MM.1S (cell line): ENCODE measurements around the gene CHRM4.

Experiments used
- DNase-seq: peaks from one replicate; pipeline ENCODE4 v3.0.0-alpha.2; 2015
- H2AFZ ChIP-seq: fragments of 300-600 bp; sonication (generic); 2 replicates; pipeline ENCODE4 v1.6.0; 2016; ENCODE audit warnings: antibody characterized with exemption, low read length
- H3F3A ChIP-seq: fragments of 300-600 bp; sonication (generic); 2 replicates; pipeline ENCODE4 v1.6.1; 2016; ENCODE audit warnings: mild to moderate bottlenecking, antibody characterized with exemption, low read length, moderate library complexity, mixed read lengths; ENCODE audit not compliant: insufficient read depth
- H3K27ac ChIP-seq: fragments of 300-600 bp; sonication (generic); 2 replicates; pipeline ENCODE4 v1.5.1; 2016; ENCODE audit warnings: mild to moderate bottlenecking, low read length
- H3K27me3 ChIP-seq: fragments of 300-600 bp; sonication (generic); replicated peaks from 2 replicates; pipeline ENCODE4 v1.6.0; 2016; ENCODE audit warnings: low read length; ENCODE audit not compliant: insufficient read depth
- H3K36me3 ChIP-seq: fragments of 300-600 bp; sonication (generic); replicated peaks from 2 replicates; pipeline ENCODE4 v1.6.1; 2016; ENCODE audit warnings: mild to moderate bottlenecking, low read length, mixed read lengths; ENCODE audit not compliant: insufficient read depth
- H3K4me1 ChIP-seq: fragments of 300-600 bp; sonication (generic); 2 replicates; pipeline ENCODE4 v1.6.1; 2016; ENCODE audit warnings: low read length, mixed read lengths
- H3K4me2 ChIP-seq: fragments of 300-600 bp; sonication (generic); 2 replicates; pipeline ENCODE4 v1.6.0; 2016; ENCODE audit warnings: low read depth, low read length
- H3K4me3 ChIP-seq: fragments of 300-600 bp; sonication (generic); 2 replicates; pipeline ENCODE4 v1.5.1; 2016; ENCODE audit warnings: low read length, mixed read lengths
- H3K79me2 ChIP-seq: fragments of 300-600 bp; sonication (generic); 2 replicates; pipeline ENCODE4 v1.6.1; 2016; ENCODE audit warnings: mixed run types, low read length, mixed read lengths
- H3K9ac ChIP-seq: fragments of 300-600 bp; sonication (generic); 2 replicates; pipeline ENCODE4 v1.6.1; 2016; ENCODE audit warnings: low read length, mixed read lengths
- H3K9me2 ChIP-seq: fragments of 300-600 bp; sonication (generic); replicated peaks from 2 replicates; pipeline ENCODE4 v1.6.1; 2016; ENCODE audit warnings: mild to moderate bottlenecking, low read length, mixed read lengths; ENCODE audit not compliant: insufficient read depth
- H3K9me3 ChIP-seq: fragments of 300-600 bp; sonication (generic); replicated peaks from 2 replicates; pipeline ENCODE4 v1.6.1; 2016; ENCODE audit warnings: mild to moderate bottlenecking, low read length, mixed read lengths; ENCODE audit not compliant: insufficient read depth
- H4K20me1 ChIP-seq: fragments of 300-600 bp; sonication (generic); 2 replicates; pipeline ENCODE4 v1.6.1; 2016; ENCODE audit warnings: mild to moderate bottlenecking, low read length, moderate library complexity, mixed read lengths; ENCODE audit not compliant: insufficient read depth
- EZH2 ChIP-seq: fragments of 300-600 bp; sonication (generic); optimal IDR thresholded peaks from 2 replicates; pipeline ENCODE3; 2017; ENCODE audit warnings: low read depth, mild to moderate bottlenecking, antibody characterized with exemption, low read length, mixed read lengths
- EZH2phosphoT487 ChIP-seq: fragments of 300-600 bp; sonication (generic); IDR thresholded peaks from 2 replicates; pipeline ENCODE4 v1.6.1; 2018; ENCODE audit warnings: antibody characterized with exemption, low read length
- TF ChIP-seq, protein P1 (sequence below): fragments of 300-600 bp; sonication (generic); IDR thresholded peaks from 2 replicates; pipeline ENCODE4 v1.5.1; 2016; ENCODE audit warnings: antibody characterized with exemption, low read length, mixed read lengths

Gene CHRM4

GRCh38 chr11:46345131-46345597 lies 46.4 kb downstream of the CHRM4 start:
- H2AFZ ChIP-seq: no peak overlapping the region
- H3F3A ChIP-seq: no peaks in the 10 kb centered on the region
- peaks cover 13% of the 10 kb centered on the region for H3K4me1 ChIP-seq
- H3K9ac ChIP-seq: no peak overlapping the region
- no peaks in the 10 kb centered on the region for H3K9me2 ChIP-seq
- H3K9me3 ChIP-seq: no peaks in the 10 kb centered on the region
- H4K20me1 ChIP-seq: no peaks in the 10 kb centered on the region
- TF ChIP-seq EZH2phosphoT487: no peak
- TF ChIP-seq EZH2: no peak
- TF ChIP-seq, protein P1, sequence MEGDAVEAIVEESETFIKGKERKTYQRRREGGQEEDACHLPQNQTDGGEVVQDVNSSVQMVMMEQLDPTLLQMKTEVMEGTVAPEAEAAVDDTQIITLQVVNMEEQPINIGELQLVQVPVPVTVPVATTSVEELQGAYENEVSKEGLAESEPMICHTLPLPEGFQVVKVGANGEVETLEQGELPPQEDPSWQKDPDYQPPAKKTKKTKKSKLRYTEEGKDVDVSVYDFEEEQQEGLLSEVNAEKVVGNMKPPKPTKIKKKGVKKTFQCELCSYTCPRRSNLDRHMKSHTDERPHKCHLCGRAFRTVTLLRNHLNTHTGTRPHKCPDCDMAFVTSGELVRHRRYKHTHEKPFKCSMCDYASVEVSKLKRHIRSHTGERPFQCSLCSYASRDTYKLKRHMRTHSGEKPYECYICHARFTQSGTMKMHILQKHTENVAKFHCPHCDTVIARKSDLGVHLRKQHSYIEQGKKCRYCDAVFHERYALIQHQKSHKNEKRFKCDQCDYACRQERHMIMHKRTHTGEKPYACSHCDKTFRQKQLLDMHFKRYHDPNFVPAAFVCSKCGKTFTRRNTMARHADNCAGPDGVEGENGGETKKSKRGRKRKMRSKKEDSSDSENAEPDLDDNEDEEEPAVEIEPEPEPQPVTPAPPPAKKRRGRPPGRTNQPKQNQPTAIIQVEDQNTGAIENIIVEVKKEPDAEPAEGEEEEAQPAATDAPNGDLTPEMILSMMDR: no peak
- H3K36me3 ChIP-seq: no peaks in the 10 kb centered on the region
- no peak overlapping the region for H3K4me2 ChIP-seq
- no peak for DNase-seq
- peaks cover 24% of the 10 kb centered on the region for H3K79me2 ChIP-seq
- peaks cover 42% of the 10 kb centered on the region for H3K27me3 ChIP-seq
- H3K27ac ChIP-seq: no peak overlapping the region
- no peak overlapping the region for H3K4me3 ChIP-seq

- H2AFZ ChIP-seq: no peak overlapping the region
- H3K4me2 ChIP-seq: no peak overlapping the region
- no peaks in the 10 kb centered on the region for H3K9me2 ChIP-seq
- no peak for DNase-seq
- no peak overlapping the region for H3K9ac ChIP-seq
- TF ChIP-seq EZH2 (no peak), EZH2phosphoT487 (no peak)
- TF ChIP-seq, protein P1: no peak
- peaks cover 50% of the 10 kb centered on the region for H3K27me3 ChIP-seq
- H3K4me1 ChIP-seq: peaks cover 5% of the 10 kb centered on the region
- H3F3A ChIP-seq: no peaks in the 10 kb centered on the region
- peaks cover 10% of the 10 kb centered on the region for H3K79me2 ChIP-seq
- H3K9me3 ChIP-seq: no peaks in the 10 kb centered on the region
- no peaks in the 10 kb centered on the region for H4K20me1 ChIP-seq
- H3K36me3 ChIP-seq: no peaks in the 10 kb centered on the region
- H3K4me3 ChIP-seq: no peak overlapping the region
- H3K27ac ChIP-seq: no peak overlapping the region
Observed at GRCh38 chr11:46343520-46343919, 48.1 kb downstream of the CHRM4 start.

- H3K9ac ChIP-seq: no peak overlapping the region
- H4K20me1 ChIP-seq: no peaks in the 10 kb centered on the region
- H2AFZ ChIP-seq: no peak overlapping the region
- no peaks in the 10 kb centered on the region for H3K36me3 ChIP-seq
- no peaks in the 10 kb centered on the region for H3K9me2 ChIP-seq
- no peak for DNase-seq
- H3K27me3 ChIP-seq: peaks cover 50% of the 10 kb centered on the region
- no peaks in the 10 kb centered on the region for H3K79me2 ChIP-seq
- TF ChIP-seq EZH2phosphoT487: no peak
- TF ChIP-seq, protein P1: no peak
- no peaks in the 10 kb centered on the region for H3K4me1 ChIP-seq
- H3K4me2 ChIP-seq: no peak overlapping the region
- no peak overlapping the region for H3K4me3 ChIP-seq
- H3F3A ChIP-seq: no peaks in the 10 kb centered on the region
- no peaks in the 10 kb centered on the region for H3K9me3 ChIP-seq
- no peak overlapping the region for H3K27ac ChIP-seq
Observed at GRCh38 chr11:46342239-46342638, 49.3 kb downstream of the CHRM4 start.
